Erythroblast (primary cell): Measurements from ENCODE around the gene ABLIM2.

Experiments
- GATA1 ChIP-seq: IDR thresholded peaks from 2 replicates; pipeline ENCODE4 v1.6.1; 2011; ENCODE audit warnings: low read depth, mild to moderate bottlenecking, control low read depth, low read length, moderate library complexity
- POLR2A ChIP-seq: IDR thresholded peaks from 2 replicates; pipeline ENCODE4 v1.6.1; 2011; ENCODE audit warnings: mild to moderate bottlenecking, low read length

GRCh38 chr4:8177552-8177951, 18.9 kb upstream of the ABLIM2 start:
- TF ChIP-seq POLR2A (no peak), GATA1 (no peak)
